A673 (cell line): ENCODE data around the gene MTURN. TPM values are rescaled to one million over a fixed set of nuclear protein-coding genes. Genes with fewer than 3 reads are reported as not detected.

ENCODE experiments used
- BruUV-seq: library from RNA; stranded (reverse); fragments of 400-500 nt; replicated peaks from 2 replicates; lab custom pipeline; 2021; lab: Mats Ljungman, UMichigan
- CTCF ChIA-PET: fragments of 300-600 bp; sonication (Branson Sonifier 250); formaldehyde crosslinking; loops from one replicate; lab custom pipeline; 2022; ENCODE audit warnings: antibody characterized with exemption; lab: Charles Lee
- POLR2A ChIA-PET: fragments of 300-600 bp; sonication (Branson Sonifier 250); formaldehyde crosslinking; loops from one replicate; lab custom pipeline; 2022; ENCODE audit warnings: antibody characterized with exemption; ENCODE audit not compliant: low non-redundant PET; lab: Charles Lee
- DNase-seq: peaks from one replicate; pipeline ENCODE4 v3.0.0-alpha.2; 2015; ENCODE audit warnings: low spot score
- H3K27ac ChIP-seq: fragments of 200-600 bp; sonication (generic); 2 replicates; pipeline ENCODE4 v1.5.1; 2016; ENCODE audit warnings: mixed run types, low read depth, mild to moderate bottlenecking, mixed read lengths, antibody characterized with exemption, low read length; ENCODE audit not compliant: poor library complexity, severe bottlenecking
- H3K27me3 ChIP-seq: fragments of 200-600 bp; sonication (generic); replicated peaks from 2 replicates; pipeline ENCODE4 v1.6.1; 2017; ENCODE audit warnings: mixed run types, low read depth, mild to moderate bottlenecking, mixed read lengths, antibody characterized with exemption, low read length; ENCODE audit not compliant: insufficient read depth, poor library complexity
- H3K36me3 ChIP-seq: fragments of 200-600 bp; sonication (generic); 2 replicates; pipeline ENCODE4 v1.6.1; 2016; ENCODE audit warnings: mixed run types, mild to moderate bottlenecking, mixed read lengths, antibody characterized with exemption, low read length; ENCODE audit not compliant: insufficient read depth, poor library complexity, severe bottlenecking
- H3K4me1 ChIP-seq: fragments of 200-600 bp; sonication (generic); 2 replicates; pipeline ENCODE4 v1.6.1; 2017; ENCODE audit warnings: mixed run types, mild to moderate bottlenecking, mixed read lengths, antibody characterized with exemption, low read length; ENCODE audit not compliant: insufficient read depth, poor library complexity, severe bottlenecking
- H3K4me3 ChIP-seq: fragments of 200-600 bp; sonication (generic); 2 replicates; pipeline ENCODE4 v1.5.1; 2016; ENCODE audit warnings: low read depth, mixed run types, mild to moderate bottlenecking, mixed read lengths, low read length; ENCODE audit not compliant: poor library complexity, severe bottlenecking
- H3K9me3 ChIP-seq: fragments of 200-600 bp; sonication (generic); 2 replicates; pipeline ENCODE4 v1.6.1; 2016; ENCODE audit warnings: mixed run types, low read depth, mild to moderate bottlenecking, mixed read lengths, antibody characterized with exemption, low read length; ENCODE audit not compliant: poor library complexity, severe bottlenecking
- CTCF ChIP-seq: fragments of 300-800, 200-600 bp; sonication (generic); conservative IDR thresholded peaks from 2 replicates; pipeline ENCODE4 v1.5.1; 2017; ENCODE audit warnings: low read depth, mild to moderate bottlenecking, antibody characterized with exemption, low read length, moderate library complexity, mixed read lengths
- EZH2 ChIP-seq: fragments of 200-600 bp; sonication (generic); IDR thresholded peaks from 2 replicates; pipeline ENCODE4 v1.6.1; 2017; ENCODE audit warnings: borderline replicate concordance, low read depth, mild to moderate bottlenecking, mixed read lengths, antibody characterized with exemption, low read length; ENCODE audit not compliant: poor library complexity, severe bottlenecking
- intact Hi-C: fragments of 100-400 bp; cut with micrococcal nuclease; formaldehyde crosslinking; loops from one replicate; pipeline ENCODE4 v1.10.0; 2022; ENCODE audit not compliant: unreplicated experiment
- total RNA-seq: library from RNA; stranded (reverse); gene quantifications from 2 replicates; pipeline ENCODE4 v1.2.3, GENCODE V29; 2021

Gene MTURN
- total RNA-seq, 1 experiment from 2014 or later, result 2.6 TPM

- no peaks in the 10 kb centered on the region for H3K27me3 ChIP-seq
- no peak for DNase-seq
- no TSS peak for BruUV-seq
- ChIA-PET CTCF (no interaction called here), POLR2A (no interaction called here)
- H3K4me1 ChIP-seq, result peaks cover 9% of the 10 kb centered on the region
- H3K27ac ChIP-seq, result no peak overlapping the region
- no peaks in the 10 kb centered on the region for H3K9me3 ChIP-seq
- no peak overlapping the region for H3K4me3 ChIP-seq
- no peaks in the 10 kb centered on the region for H3K36me3 ChIP-seq
- TF ChIP-seq EZH2, result no peak
- TF ChIP-seq CTCF, result no peak
- intact Hi-C loops, result loop anchor here (5.0 kb wide), 1 partner anchor 393 kb away; no protein-coding TSS in a partner anchor
These were observed 34.2 kb downstream of the MTURN start for GRCh38 chr7:30168835-30169573.

GRCh38 chr7:30169579-30169978 lies 34.8 kb downstream of the MTURN start:
- no peak for DNase-seq
- no peaks in the 10 kb centered on the region for H3K36me3 ChIP-seq
- TF ChIP-seq EZH2 (no peak), CTCF (no peak)
- H3K27me3 ChIP-seq, result no peaks in the 10 kb centered on the region
- ChIA-PET POLR2A (no interaction called here), CTCF (no interaction called here)
- intact Hi-C loops, result loop anchor here (5.0 kb wide), 1 partner anchor 393 kb away; no protein-coding TSS in a partner anchor
- no peak overlapping the region for H3K4me3 ChIP-seq
- peaks cover 9% of the 10 kb centered on the region for H3K4me1 ChIP-seq
- H3K9me3 ChIP-seq, result no peaks in the 10 kb centered on the region
- no TSS peak for BruUV-seq
- H3K27ac ChIP-seq, result no peak overlapping the region

GRCh38 chr7:30170476-30171205 lies 35.9 kb downstream of the MTURN start:
- H3K36me3 ChIP-seq, result no peaks in the 10 kb centered on the region
- no peak overlapping the region for H3K27ac ChIP-seq
- CTCF ChIA-PET, result interaction anchor here (0.7 kb wide), 1 partner anchor 341 kb away, joined by 3 read pairs; no protein-coding TSS in a partner anchor
- intact Hi-C loops, result no loop called here
- TF ChIP-seq CTCF (no peak), EZH2 (no peak)
- H3K4me1 ChIP-seq, result peaks cover 9% of the 10 kb centered on the region
- DNase-seq, result no peak
- POLR2A ChIA-PET, result no interaction called here
- no peaks in the 10 kb centered on the region for H3K27me3 ChIP-seq
- BruUV-seq, result no TSS peak
- no peak overlapping the region for H3K4me3 ChIP-seq
- no peaks in the 10 kb centered on the region for H3K9me3 ChIP-seq
